ENCODE measurements around the gene C1GALT1C1.

DNA sequence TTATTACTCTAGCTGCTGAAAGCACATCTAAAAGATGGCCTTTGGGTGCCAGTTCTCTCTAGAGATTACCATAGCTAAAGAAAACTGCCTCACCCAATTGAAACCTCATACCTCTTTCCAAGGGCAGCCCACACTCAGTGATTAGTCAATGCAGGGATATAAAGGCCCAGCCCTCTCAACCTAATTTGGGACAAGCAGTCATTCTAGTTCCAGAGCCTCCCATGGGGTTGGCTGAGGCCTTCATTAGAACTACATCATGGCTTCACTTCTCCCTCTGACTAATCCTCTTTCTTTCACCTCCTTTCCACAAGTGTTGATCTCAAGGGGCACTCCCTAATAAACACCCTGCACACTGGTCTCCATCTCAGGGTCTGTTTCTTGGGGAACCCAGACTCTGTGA lies 38.5 kb upstream of the C1GALT1C1 start:
- TF ChIP-seq, protein P1, sequence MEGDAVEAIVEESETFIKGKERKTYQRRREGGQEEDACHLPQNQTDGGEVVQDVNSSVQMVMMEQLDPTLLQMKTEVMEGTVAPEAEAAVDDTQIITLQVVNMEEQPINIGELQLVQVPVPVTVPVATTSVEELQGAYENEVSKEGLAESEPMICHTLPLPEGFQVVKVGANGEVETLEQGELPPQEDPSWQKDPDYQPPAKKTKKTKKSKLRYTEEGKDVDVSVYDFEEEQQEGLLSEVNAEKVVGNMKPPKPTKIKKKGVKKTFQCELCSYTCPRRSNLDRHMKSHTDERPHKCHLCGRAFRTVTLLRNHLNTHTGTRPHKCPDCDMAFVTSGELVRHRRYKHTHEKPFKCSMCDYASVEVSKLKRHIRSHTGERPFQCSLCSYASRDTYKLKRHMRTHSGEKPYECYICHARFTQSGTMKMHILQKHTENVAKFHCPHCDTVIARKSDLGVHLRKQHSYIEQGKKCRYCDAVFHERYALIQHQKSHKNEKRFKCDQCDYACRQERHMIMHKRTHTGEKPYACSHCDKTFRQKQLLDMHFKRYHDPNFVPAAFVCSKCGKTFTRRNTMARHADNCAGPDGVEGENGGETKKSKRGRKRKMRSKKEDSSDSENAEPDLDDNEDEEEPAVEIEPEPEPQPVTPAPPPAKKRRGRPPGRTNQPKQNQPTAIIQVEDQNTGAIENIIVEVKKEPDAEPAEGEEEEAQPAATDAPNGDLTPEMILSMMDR (IDR thresholded peaks at IDR 0.05; ENCODE audit: poor library complexity, severe bottlenecking), result no peak
- TF ChIP-seq TAF1 (IDR thresholded peaks at IDR 0.05; ENCODE audit: low read depth) (no peak), RAD21 (conservative IDR thresholded peaks at IDR 0.05) (no peak), EZH2 (IDR thresholded peaks at IDR 0.05; ENCODE audit: borderline replicate concordance, insufficient read depth, low read length, poor library complexity, severe bottlenecking) (no peak), EP300 (conservative IDR thresholded peaks at IDR 0.05; ENCODE audit: poor library complexity, severe bottlenecking) (no peak), POLR2AphosphoS5 (IDR thresholded peaks at IDR 0.05) (no peak)
- TF ChIP-seq, protein P2, sequence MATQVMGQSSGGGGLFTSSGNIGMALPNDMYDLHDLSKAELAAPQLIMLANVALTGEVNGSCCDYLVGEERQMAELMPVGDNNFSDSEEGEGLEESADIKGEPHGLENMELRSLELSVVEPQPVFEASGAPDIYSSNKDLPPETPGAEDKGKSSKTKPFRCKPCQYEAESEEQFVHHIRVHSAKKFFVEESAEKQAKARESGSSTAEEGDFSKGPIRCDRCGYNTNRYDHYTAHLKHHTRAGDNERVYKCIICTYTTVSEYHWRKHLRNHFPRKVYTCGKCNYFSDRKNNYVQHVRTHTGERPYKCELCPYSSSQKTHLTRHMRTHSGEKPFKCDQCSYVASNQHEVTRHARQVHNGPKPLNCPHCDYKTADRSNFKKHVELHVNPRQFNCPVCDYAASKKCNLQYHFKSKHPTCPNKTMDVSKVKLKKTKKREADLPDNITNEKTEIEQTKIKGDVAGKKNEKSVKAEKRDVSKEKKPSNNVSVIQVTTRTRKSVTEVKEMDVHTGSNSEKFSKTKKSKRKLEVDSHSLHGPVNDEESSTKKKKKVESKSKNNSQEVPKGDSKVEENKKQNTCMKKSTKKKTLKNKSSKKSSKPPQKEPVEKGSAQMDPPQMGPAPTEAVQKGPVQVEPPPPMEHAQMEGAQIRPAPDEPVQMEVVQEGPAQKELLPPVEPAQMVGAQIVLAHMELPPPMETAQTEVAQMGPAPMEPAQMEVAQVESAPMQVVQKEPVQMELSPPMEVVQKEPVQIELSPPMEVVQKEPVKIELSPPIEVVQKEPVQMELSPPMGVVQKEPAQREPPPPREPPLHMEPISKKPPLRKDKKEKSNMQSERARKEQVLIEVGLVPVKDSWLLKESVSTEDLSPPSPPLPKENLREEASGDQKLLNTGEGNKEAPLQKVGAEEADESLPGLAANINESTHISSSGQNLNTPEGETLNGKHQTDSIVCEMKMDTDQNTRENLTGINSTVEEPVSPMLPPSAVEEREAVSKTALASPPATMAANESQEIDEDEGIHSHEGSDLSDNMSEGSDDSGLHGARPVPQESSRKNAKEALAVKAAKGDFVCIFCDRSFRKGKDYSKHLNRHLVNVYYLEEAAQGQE (IDR thresholded peaks at IDR 0.05; ENCODE audit: borderline replicate concordance), result no peak

Measured in neural cell (in vitro differentiated cells).